HPDE6-E6E7 (cell line): Measurements from ENCODE around the gene SGMS1.
A peak's percentile ranks its signal among the peaks of the same experiment; 100 is the strongest.

ENCODE experiments used
- DNase-seq: peaks from one replicate; pipeline ENCODE4 v3.0.0; 2011; ENCODE audit warnings: missing footprints; ENCODE audit errors: extremely low spot score

The SGMS1 gene

DNA sequence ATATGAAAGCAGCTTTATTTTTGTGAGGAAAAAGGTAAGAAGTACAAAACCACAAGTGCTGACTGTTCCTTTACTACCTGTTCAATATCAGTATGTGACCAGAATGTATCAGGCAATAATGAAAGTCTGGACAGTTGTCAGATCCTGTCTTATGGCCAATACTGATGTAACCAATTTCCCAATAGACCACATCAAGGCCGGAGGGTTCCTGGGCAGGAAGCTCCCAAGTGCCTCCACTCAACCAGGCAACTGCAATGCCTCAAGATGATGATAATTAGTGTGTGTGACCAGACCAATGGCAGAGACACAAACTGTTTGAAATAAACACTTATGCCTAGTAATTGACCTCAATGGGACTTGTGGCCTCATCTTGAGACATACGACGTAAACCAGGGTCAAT lies 223.1 kb downstream of the SGMS1 start:
- no peak for DNase-seq

- DNase-seq, result no peak
Observed at GRCh38 chr10:50398823-50399222, 224.9 kb downstream of the SGMS1 start.

- DNase-seq, result no peak
Observed at GRCh38 chr10:50398381-50398780, 225.4 kb downstream of the SGMS1 start.

GRCh38 chr10:50397312-50398140 lies 226.2 kb downstream of the SGMS1 start:
- DNase-seq, result no peak

DNA sequence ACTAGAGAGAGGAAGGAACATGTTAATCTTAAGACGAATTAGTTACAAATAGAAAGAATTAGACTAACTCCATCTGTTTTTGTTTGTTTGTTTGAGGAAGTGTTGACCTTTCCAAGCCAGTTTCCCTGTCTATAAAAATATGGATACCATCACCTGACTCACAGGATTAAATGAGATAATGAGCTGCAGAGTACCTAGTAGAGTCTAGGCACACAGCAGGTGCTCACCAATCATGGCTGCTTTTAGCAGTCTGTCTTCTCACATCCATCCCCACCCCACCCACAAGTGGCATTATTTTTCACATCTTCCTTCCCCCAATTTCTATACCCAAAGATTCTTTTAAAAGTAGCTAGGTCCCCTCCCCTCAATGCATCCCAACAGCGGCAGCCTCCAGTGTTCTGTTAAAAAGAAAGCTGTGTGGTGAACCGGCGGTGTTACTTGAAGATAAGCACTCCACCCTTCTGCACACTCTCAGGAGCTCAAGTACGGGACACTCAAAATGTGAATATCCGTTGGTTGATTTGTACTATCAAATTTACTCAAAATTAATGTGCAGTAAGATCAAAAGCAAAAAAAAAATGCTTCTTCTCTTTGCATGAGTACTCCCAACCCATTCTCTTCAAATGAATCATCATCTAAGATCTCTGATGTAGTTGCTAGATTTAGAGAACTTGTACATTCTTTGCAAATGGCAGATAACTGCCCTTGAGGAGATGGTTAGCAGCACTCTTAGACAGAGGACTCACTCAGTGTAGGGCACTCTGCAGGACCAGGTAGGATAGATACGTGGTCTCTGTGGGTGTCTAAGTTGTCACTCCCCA lies 227.1 kb downstream of the SGMS1 start:
- no peak for DNase-seq

DNA sequence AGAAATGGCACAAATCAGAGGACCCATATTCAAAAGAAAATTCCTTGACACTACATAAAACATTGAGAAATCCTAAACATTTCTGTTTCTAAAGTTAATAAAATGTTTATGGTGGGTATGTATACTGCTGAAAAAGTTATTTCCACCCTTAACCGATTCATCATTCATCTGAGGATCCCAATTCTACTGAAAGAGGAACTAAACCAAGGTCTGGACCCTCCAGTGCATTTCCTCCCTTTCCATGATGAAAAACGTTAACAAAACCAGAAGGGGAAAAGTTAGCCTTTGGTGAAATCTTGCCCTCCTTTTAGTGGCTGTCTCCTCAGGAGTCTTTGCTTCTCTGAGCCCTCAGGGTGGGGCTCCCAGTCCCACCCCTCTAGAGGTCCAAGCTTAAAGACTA lies 227.9 kb downstream of the SGMS1 start:
- no peak for DNase-seq

GRCh38 chr10:50395271-50395670 lies 228.5 kb downstream of the SGMS1 start:
- peak; percentile 46 for DNase-seq

GRCh38 chr10:50394832-50395231 lies 228.9 kb downstream of the SGMS1 start:
- no peak for DNase-seq

GRCh38 chr10:50393784-50394467 lies 229.8 kb downstream of the SGMS1 start:
- no peak for DNase-seq

GRCh38 chr10:50392966-50393718 lies 230.6 kb downstream of the SGMS1 start:
- DNase-seq, result no peak

DNA sequence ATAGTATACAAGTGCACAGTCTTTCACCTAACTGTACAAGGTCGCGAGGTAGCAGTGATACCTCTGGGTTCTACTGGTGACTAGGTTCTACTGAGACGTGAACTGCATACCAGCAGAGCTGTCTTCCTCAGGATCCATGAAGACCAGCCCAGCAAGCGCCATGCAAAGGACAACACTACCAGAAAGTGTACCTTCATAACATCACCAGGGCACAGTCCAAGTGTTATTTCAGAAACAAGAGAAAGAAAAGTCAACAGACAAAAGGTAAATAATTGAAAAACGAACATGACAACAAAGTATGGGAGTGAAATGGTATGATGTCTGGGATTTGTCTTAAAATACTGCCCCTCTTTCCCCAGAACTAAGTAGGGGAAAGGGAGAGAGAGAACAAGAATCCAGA lies 231.3 kb downstream of the SGMS1 start:
- no peak for DNase-seq

DNA sequence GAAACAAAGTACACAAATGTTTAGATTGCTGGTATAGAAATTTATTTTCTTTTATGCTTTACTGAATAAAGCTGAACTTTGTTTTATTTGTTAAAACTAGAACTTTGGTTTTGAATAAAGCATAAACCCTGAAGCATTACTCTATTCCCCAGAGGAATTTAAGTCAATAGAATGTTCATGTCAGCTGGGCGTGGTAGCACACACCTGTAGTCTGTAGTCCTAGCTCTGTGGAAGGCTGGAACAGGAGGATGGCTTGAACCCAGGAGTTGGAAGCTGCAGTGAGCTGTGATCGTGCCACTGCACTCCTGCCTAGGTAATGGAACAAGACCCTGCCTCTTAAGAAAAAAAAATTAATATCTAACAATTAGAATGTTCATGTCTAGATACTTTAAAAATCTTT lies 233.5 kb downstream of the SGMS1 start:
- no peak for DNase-seq

DNA sequence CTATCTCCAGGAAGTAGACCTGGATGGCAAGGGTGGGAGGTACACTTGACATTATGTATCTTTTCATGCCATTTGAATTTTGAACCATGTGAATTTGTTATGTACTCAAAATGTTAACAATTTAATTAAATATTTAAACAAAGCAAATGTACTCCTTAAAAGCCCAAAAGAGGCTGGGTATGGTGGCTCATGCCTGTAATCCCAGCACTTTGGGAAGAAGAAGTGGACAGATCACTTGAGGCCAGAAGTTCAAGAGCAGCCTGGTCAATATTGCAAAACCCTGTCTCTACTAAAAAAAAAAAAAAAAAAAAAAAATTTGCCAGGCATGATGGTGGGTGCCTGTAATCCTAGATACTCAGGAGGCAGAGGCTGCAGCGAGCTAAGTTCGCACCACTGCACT lies 235.6 kb downstream of the SGMS1 start:
- DNase-seq, result no peak

- no peak for DNase-seq
Observed at GRCh38 chr10:50387732-50388073, 236.1 kb downstream of the SGMS1 start.

GRCh38 chr10:50387007-50387731 lies 236.6 kb downstream of the SGMS1 start:
- DNase-seq, result no peak

- DNase-seq, result no peak
Observed at GRCh38 chr10:50385624-50386023, 238.1 kb downstream of the SGMS1 start.

DNA sequence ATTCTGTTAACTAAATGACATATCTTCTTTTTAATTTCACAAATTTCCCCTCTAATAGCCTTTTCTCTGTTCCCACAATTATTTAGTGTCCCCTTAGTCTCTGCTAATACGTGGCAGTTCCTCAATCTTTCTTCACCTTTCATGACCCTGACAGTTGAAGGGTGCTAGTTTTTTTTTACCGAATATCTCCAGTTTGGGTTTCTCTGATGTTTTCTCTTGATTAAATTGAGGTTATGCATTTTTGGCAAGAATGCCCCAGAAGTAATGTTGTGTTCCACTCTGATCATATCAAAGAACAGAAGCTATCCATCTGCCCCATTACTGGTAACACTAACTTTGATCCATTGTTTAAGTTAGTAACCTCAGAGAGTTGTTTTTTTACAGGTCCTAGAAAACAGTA lies 238.9 kb downstream of the SGMS1 start:
- DNase-seq, result no peak

DNA sequence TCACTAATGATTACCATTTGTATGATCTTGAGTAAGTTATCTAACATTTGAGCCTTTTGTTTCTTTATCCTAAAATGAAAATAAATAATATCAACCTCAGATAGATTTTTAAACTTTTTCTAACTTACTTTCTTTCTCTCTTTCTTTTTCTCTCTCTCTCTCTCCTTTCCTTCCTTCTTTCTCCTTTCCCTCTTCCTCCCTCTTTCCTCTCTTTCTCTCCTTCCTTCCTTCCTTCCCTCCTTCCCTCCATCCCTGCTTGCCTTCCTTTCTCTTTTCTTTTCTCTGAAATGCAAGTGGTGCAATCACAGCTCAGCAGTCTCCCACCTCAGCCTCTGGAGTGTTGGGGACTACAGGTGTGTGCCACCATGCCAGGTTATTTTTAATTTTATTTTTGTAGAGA lies 239.5 kb downstream of the SGMS1 start:
- DNase-seq, result no peak

DNA sequence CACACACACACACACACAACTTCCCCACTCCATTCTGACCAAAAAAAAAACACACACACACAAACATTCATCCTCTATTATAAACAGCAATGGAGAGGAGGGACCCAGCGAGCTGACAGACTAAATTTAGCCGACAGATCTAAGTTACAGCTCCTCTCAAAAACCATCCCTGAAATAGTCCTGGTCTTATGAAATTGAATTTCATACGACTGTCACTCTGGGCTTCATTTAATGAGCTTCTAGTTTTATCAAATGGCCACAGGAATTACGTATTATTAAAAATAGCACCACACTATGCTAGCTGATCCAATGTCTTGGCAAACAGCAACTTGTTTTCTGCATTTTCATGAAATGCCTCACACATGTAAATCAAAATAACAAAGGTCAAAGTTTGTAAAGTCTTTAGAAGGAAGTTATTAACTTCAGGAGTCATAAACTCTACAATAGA lies 241.2 kb downstream of the SGMS1 start:
- no peak for DNase-seq

GRCh38 chr10:50381642-50382041 lies 242.1 kb downstream of the SGMS1 start:
- DNase-seq, result no peak

DNA sequence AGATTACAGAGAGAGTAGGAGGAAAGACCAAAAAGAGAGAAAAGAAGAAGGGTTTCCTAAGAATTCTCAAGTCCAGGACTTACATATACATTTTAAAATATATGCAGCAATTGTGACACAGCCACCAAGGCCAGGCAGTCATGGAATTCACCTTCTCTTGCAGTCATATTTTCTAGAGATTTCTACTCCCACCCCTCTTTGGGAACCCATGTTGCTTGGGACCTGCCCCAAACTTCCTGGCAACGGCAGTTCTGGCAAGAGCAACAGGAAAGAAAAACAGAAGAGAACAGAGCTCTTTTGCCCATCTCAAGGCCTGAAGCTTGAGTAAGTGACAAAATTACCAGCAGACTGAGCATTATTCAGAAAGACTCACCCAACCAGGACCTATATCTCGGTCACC lies 244.1 kb downstream of the SGMS1 start:
- no peak for DNase-seq
